ENCODE measurements around the gene TEDC1.

Gene TEDC1

DNA sequence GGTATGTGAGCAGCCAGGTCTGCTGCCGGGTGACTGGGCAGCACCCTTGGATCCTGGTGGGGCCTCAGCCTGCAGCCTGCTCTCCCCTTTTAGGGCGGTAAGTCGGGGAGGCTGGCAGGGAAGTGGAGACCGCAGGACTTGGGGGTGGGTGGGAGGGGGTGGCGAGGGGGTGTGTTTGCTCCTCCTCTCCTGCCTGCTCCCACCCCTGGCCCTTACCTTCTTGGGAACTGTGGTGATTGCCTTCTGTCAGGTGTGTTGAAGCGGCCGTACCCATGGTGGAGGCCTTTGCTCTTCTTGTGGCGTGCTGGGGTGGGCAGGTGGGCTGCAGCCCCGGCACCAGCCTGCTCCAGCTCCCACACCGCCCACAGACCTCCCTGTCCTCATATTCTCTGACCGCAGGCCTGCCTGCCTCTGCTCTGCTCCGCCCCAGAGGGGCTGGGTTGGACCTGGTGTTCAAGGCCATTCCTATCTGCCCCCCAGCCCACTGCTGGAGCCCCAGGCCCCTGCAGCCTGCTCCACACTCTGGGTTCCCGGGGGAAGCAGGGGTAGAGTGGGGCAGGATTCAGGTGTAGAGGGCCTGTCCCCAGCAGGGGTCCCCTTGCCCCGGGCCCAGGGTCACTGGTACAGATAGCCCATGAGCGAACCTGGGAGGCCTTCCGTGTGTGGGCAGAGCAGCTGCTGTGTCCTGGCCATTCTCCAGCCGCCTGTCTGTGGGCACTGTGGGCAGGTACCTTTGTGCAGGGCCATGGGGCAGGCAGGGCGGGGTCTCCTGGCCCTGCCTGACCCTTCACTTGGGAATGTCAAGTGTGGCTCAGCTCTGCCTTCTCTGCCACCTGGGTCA, 5.2 kb downstream of the TEDC1 start:
- no peak for DNase-seq (ENCODE audit: low spot score)

DNA sequence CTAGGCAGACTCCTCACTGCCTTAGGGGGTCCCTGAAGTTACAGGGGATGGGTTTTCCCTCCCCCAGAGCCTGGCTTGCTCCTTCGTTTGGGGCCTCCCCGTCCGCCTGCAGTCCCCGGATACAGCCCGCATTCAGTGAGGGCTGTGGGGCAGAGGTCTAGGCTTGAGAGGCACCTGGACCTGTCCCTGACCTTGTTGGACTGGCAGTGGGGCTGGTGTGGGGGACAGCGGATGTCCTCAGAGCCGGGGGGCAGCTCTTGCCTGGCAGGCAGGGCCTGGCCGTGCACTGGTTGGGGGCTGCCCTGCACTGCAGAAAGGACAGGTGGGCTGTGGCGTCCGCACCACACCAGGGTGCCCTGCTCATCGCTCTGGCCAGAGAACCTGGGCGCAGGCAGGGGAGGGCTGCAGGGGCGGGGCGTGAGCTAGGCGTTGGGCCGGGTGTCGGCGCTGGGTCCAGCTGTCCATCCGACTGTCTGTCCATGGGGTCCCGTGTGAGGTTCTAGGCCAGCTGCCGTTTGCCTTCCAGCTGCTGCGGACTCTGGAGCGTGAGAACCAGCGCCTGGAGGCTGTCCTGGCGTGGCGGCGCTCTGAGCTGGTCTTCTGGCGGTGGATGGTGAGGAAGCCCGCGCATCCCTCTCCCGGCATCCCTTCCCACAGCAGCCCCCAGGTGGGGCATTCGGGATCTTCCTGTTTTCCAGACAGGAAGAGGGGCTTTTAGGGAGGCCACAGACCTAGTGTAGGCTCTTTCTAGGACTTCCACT, 6.0 kb downstream of the TEDC1 start:
- DNase-seq (ENCODE audit: low spot score): no peak

DNA sequence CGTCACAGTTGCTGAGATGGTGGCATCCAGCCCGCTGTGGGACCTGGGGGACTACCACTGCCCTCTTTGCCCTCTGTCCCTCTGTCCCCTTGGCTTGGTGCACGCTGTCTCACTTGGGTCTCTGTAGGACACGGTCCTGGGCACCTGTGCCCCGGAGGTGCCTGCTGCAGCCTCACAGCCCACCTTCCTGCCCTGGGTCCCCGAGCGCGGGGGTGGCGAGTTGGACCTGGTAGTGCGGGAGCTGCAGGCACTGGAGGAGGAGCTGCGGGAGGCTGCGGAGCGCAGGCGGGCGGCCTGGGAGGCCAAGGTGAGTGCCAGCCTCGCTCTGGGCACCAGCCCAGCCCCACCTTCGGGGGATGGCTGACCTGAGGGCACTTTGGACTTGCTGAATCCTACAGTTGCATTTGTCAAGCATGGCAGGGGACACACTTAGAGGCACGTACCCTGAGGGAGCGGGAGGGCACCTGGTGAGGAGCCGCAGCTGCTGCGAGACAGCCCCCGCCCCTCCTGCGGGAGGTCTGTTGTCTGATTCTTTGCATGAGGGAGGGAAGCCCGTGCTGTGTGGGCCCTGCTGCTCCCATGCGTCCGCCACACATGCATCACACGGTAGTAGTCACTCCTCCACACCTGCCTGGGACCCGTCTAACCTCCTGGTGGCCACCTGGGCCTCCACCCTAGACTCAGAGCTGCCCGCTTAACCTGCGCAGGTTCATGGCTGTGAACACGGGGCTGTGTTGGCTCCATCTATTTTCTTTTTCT, 6.8 kb downstream of the TEDC1 start:
- no peak for DNase-seq (ENCODE audit: low spot score)

DNA sequence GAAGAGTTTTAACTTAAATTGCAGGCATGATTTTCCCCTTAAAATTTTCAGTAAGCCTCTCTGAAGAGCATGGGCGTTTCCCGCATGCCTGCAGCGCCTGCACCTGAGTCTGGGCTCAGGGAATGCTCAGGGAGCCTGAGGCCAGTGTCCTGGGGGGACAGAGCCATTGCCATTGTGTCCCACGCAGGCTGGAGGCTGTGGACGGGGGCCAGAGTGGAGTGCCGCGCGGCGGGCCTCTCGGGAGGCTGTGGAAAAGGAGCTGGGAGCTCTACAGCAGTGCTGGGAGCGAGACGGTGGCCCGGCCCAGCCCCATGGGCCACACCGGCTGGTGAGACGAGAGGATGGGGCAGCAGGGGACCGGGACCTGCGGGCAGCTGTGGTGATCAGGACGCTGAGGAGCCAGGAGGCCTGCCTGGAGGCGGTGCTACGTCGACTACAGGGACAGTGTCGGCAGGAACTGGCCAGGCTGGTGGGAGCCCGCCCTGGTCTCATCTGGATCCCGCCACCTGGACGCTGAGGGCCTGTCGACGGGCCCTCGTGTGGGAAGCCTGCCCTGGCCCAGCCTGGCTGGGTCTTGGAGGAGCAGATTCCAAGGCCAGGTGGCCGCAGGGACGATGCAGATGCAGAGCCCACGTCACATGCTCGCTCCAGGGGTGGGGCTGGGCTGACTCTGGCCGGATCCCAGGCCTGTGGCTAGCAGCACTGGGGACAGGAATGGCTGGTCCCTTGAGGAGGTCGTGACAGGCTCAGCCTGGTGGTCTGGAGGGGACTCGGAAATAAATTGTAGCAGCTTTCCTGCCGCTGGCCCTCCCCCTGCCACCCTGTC, 7.6 kb downstream of the TEDC1 start:
- no peak for DNase-seq (ENCODE audit: low spot score)

DNA sequence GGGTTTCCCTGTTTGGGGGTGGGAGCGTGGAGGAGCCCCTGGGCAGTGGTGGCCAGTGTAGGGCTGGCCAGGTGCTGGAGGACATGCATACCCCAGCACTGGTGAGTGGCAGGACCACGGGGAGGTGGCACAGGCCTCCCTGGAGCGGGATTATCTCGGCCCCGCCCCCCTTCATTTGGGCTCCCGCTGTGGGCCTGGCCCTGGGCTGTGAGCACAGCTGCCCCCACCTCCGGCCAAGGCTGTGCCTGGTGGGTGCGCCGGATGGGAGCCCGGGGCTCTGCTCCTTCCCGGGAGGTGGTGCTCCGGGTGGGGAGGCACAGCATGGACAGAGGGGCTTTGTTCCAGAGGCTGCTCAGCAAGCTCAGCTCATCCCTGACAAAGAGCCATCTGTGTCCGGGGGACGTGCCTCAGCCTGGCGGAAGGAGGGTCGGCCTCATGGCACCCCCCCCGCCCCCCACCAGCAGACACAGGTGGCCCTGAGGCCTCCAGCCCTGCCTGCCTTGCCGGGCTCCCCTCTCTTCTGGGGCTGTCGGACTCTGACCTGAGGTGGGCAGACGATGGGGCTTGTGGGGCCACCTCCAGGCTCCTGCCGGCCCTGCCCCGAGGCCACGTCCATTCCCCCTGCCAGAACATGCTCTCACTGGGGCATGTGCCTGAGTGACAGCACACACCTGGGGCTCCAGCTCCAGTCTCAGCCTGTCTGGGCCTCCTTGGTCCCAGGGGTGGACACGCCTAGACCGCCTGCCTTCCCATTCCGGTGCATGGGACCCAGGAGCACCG, 8.4 kb downstream of the TEDC1 start:
- DNase-seq (ENCODE audit: low spot score): no peak

DNA sequence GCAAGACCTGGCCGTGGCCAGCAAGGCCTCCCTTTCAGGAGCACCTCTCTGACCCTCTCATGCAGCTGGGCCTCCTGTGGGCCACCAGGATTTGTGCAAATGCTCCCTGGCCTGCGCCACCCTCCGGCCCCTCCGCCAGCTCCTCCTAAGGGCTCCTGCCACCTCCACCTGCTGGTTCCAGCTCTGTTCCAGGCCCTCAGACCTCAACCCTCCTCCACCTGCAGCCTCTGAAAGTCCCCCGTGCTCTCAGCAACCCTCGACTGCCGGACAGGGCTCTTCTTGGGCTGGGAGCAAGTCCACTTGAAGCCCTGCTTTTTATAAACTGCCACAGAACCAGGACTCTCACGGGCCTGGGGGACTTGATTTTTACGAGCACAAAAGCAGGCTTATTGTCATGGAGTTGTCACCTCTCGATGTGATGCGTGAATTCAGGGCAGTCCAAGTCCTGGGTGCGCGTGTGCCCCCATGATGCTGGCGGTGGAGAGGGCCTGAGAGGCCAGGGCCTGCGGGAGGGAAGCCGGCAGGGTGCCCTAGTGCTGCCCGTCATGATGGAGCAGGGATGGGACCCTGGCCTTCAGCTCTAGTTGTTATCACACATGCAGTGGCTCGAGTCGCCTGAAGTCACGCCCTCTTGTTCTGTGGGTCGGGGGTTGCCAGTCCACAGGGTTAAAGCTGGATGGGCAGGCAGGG, 9.1 kb downstream of the TEDC1 start:
- DNase-seq (ENCODE audit: low spot score): no peak

DNA sequence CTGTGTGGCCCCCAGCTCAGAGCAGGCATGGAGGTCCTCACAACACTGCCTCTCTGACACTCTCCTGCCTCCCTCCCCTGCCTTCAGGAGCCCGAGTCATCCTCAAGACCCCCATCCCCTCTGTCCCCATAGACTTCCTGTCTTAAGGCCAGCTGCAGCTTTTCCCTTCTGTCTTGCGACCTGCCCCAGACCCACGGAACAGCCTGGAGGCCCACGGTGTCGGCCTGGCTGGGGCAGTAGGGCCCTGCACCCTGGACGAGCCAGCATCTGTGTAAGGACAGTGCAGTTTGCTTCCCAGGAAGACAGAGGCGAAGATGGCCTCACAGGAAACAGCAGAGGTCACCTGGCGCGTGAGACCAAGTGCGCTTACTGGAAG, 9.7 kb downstream of the TEDC1 start:
- no peak for DNase-seq (ENCODE audit: low spot score)

DNA sequence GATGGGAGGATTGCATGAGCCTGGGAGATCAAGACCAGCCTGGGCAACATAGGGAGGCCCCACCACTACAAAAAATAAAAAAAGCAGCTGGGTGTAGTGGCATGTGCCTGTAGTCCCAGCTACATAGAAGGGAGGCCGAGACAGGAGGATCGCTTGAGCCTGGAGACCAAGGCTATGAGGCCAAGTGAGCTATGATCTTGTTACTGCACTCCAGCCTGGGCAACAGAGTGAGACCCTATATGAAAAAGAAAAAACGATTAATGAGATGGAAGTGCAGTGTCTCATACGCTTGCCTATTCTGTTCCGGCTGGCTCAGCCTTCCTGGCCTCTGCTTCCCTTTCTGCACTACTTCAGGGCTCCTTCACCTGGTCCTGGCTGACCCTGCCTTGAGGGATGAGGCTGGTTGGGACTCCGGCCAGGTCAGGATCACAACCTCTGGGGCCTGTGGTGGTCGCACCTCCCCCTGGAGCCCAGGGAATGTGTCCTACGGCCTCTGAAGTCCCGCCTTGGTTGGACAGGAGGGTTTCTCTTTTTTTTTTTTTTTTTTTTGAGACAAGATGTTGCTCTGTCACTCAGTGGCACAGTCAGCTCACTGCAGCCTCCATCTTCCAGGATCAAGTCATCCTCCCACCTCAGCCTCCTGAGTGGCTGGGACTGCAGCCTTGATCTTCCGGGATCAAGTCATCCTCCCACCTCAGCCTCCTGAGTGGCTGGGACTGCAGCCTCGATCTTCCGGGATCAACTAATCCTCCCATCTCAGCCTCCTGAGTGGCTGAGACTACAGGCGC, 10.7 kb downstream of the TEDC1 start:
- DNase-seq (ENCODE audit: low spot score): no peak

DNA sequence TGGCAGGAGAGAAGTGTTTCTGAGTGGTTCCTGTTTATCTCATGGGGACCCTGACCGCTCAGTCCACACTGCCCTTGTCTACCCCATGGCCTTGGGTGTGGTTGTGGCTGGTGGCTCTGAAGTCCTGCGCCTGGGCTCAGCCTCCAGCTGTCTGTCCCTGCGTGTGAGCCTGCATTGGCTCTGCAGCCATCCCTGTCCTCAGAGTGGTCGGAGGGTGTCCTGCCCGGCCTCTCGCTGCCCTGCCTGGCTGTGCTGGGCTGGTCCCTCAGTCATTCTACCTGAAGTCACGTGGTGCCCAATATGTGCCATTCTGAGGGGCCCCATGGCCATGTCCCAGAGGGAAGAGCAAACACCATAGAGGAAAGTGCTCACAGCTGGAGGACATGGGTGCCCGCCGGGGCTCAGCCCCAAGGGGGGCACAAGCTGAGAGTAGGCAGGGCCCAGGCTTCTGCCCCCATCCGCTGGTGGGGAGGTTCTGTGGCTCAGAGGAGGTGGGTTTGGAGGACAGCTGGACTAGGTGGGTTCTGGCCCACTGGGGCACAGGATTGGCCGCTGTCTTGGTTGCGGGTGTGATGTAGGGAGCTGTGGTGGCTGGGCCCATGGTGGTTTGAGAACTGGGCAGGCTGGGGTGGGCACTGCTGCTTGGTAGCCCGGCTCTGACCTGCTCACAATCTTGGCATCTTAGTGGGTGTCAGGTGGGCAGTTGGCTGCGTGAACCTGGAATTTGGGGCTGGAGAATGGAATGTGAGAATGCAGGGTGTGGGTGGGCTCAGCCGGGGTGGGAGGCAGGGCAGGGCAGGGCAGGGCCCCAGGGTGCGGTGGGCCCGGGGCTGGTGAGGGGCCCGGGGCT, 11.6 kb downstream of the TEDC1 start:
- no peak for DNase-seq (ENCODE audit: low spot score)

DNA sequence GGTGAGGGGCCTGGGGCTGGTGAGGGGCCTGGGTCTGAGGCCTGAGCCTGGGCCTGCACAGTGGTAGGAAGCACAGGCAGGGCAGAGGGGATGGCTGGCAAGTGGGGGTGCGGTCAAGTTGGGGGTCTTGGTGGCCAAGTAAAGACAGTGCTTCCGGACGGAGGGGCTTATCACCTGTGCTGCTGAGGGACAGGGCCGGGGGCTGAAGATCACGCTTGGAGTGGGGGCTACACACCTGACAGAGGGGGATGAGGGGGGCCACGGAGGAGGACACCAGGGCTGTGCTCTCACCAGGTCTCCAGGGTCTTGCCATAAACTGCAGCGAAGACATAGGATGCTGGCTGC, 12.2 kb downstream of the TEDC1 start:
- DNase-seq (ENCODE audit: low spot score): no peak

DNA sequence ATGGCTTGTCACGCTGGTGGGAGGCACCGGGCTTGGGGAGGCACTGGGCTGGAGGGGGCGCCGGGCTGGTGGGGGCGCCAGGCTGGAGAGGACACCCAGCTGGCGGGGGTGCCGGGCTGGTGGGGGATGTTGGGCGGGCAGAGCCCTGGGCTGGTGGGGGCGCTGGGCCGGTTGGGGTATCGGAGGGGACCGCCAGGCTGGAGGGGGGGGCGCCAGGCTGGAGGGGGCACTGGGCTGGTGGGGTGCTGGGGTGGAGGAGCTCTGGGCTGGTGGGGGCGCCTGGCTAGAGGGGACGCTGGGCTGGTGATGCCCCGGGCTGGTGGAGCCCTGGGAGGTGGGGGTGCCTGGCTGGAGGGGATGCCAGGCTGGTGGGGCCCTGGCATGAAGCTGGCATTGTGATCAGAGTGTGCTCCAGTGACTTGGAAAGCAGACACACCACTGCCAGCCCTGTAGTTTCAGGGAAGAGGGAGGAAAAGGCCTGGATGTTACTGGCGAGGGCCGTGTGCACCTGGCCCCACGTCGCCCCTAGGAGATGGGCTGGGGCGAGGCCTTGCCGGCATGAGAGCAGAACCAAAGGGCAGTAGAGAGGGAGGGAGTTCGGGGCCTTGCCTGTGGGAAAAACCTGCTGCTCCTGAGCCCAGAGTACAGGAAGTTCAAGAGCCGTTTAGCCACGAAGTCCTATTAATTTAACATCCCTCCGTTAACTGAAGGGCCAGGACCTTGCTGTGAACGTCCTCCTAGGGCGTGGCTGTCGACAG, 13.1 kb downstream of the TEDC1 start:
- DNase-seq (ENCODE audit: low spot score): no peak

DNA sequence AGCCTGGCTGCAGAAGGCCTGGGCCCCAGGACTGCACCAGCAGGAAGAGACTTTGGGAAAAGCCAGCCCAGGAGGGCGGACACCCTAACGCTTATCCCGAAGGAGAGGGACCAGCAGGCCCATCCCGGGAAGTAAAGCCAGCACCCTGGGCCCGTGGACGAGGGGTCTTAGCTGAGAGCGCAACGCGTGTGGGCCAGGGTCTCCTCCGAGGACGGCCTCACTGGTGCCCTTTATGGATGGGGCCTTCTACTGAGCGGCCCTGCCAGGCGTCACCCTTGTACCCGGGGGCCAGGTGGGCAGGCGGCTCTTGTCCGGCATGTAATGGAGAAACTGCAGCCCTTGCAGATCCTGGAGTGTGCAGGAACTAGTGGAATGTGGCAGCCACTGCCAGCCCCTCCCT, 14.1 kb downstream of the TEDC1 start:
- no peak for DNase-seq (ENCODE audit: low spot score)

DNA sequence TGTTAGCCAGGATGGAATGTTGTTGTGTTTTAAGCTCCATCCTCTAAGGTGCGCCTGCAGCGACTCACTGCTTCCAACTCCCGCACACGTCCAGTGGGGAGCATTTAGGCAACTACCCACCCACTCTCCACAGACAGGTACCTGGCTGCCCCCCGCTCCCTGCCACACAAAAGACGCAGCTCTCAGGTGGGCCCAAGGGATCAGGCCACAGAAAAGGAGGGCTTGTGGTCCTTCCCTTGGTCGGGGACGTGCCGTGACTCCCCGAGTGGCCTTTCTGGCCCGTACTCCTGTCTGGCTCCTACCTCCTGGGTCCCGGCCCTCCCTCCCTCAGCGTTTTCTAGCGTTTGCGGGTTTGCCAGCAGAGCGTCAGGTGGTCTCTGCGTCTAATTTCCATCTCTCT, 16.2 kb downstream of the TEDC1 start:
- no peak for DNase-seq (ENCODE audit: low spot score)

DNA sequence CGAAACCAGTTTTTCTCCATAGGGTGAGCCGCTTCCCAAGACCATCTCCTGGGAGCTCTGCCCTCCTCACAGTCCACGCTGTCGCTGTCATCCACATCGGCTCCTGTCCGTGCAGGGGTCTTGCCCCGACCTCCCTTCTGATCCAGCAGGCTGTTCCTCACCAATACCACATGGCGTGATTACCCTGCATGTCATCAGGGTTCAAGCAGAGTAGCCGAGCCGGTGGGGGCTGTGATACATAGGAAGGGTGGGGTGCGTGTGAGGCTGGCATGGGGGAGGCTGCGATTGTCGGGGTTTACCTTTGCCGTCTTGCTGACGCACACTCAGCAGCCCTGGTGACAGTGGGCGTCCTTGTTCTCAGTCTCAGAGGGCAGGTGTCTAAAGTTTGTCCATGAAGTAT, 17.0 kb downstream of the TEDC1 start:
- DNase-seq (ENCODE audit: low spot score): no peak

DNA sequence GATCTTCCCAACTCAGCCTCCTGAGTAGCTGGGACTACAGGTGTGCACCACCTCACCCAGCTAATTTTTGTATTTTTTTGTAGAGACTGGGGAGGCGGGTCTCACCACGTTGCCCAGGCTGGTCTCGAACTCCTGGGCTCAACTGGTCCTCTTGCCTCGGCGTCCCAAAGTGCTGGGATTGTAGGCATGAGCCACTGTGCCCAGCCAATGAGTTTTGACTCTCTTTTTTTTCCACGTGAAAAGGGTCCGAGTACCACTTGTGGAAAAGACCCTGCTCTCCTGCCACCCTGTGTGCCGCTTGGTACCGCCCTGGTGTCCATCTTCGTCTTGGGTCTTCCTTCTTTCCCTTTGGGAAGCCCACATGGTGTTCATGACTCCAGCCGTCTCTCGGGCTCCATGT, 17.6 kb downstream of the TEDC1 start:
- no peak for DNase-seq (ENCODE audit: low spot score)

DNA sequence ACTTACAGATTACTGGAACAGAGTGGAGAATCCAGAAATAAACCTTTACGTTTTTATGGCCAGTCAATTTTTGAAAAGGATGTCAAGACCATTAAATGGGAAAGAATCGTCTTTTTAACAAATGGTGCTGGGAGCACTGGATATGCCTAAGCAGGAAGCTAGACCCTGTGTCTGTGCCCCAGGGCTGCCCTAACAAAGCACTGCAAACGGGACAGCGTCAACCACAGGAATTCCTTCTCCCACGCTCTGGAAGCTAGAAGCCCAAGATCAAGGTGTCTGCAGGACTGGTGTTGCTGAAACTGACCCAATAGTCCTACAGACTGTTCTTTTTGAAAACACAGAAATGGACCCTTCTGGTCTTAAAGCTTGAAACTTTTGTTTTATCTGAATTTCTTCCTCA, 26.1 kb downstream of the TEDC1 start:
- DNase-seq (ENCODE audit: low spot score): no peak

DNA sequence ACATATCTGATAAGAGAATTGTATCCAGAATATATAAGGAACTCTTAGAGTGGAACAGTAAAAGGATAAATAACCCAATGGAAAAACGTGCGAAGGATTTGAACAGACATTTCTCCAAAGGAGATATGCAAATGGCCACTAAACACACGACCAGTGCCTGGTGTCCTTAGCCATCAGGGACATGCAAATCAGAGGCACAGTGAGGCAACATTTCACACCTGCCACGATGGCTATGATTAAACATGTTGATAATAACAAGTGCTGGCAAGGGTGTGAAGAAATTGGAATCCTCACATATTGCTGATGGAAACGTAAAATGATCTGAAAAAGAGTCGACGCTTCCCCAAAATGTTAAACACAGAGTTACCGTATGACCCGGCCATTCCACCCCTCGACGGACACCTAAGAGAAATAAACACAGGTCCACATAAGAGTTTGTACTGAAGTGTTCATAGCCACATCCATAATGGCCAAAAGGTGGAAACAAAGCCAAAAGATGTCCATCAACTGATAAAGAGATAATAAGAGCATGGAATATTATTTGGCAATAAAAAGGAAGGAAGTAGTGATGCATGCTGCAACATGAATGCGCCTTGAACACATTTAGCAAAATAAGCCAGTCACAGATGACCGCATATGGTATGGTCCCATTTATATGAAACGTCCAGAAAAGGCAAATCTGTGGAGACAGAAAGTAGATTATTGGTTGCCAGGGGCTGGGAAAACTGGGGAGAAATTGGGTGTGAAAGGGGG, 29.1 kb downstream of the TEDC1 start:
- peak; percentile 36 for DNase-seq (ENCODE audit: low spot score)
